GM21390 (cell line): Measurements from ENCODE around the gene ZNF500.

ENCODE experiments used
- ATAC-seq: cut with Tn5 transposase; IDR thresholded peaks from one replicate; pipeline ENCODE4 v1.9.1; 2021; ENCODE audit not compliant: unreplicated experiment

ZNF500 gene

GRCh38 chr16:4713663-4714501 is 53.1 kb downstream of the ZNF500 start:
- no peak for ATAC-seq

- ATAC-seq, result no peak
Measured at GRCh38 chr16:4709481-4709880, 57.5 kb downstream of the ZNF500 start.

- ATAC-seq, result no peak
Measured at GRCh38 chr16:4706871-4707270, 60.1 kb downstream of the ZNF500 start.

GRCh38 chr16:4704913-4705312 is 62.0 kb downstream of the ZNF500 start:
- ATAC-seq, result no peak

- no peak for ATAC-seq
Measured at GRCh38 chr16:4704491-4704890, 62.5 kb downstream of the ZNF500 start.

- ATAC-seq, result no peak
Measured at GRCh38 chr16:4703906-4704305, 63.1 kb downstream of the ZNF500 start.

- ATAC-seq, result no peak
Measured at GRCh38 chr16:4702466-4702808, 64.5 kb downstream of the ZNF500 start.

GRCh38 chr16:4701791-4702465 is 65.0 kb downstream of the ZNF500 start:
- no peak for ATAC-seq

- ATAC-seq, result no peak
Measured at GRCh38 chr16:4700997-4701743, 65.8 kb downstream of the ZNF500 start.

GRCh38 chr16:4700380-4700996 is 66.5 kb downstream of the ZNF500 start:
- ATAC-seq, result no peak

- no peak for ATAC-seq
Measured at GRCh38 chr16:4699046-4699556, 67.9 kb downstream of the ZNF500 start.

- no peak for ATAC-seq
Measured at GRCh38 chr16:4698321-4699045, 68.5 kb downstream of the ZNF500 start.
